GM21390 (cell line): ENCODE results near the gene MVP.

Source experiments
- ATAC-seq: cut with Tn5 transposase; IDR thresholded peaks from one replicate; pipeline ENCODE4 v1.9.1; 2021; ENCODE audit not compliant: unreplicated experiment

MVP gene

DNA sequence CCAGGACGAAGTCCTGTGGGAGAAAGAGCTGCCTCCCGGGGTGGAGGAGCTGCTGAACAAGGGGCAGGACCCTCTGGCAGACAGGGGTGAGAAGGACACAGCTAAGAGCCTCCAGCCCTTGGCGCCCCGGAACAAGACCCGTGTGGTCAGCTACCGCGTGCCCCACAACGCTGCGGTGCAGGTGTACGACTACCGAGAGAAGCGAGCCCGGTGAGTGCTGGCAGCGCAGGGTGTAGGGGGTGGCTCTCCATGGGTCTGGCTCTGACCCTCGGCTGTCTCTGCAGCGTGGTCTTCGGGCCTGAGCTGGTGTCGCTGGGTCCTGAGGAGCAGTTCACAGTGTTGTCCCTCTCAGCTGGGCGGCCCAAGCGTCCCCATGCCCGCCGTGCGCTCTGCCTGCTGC, 21.4 kb downstream of the MVP start:
- no peak for ATAC-seq

DNA sequence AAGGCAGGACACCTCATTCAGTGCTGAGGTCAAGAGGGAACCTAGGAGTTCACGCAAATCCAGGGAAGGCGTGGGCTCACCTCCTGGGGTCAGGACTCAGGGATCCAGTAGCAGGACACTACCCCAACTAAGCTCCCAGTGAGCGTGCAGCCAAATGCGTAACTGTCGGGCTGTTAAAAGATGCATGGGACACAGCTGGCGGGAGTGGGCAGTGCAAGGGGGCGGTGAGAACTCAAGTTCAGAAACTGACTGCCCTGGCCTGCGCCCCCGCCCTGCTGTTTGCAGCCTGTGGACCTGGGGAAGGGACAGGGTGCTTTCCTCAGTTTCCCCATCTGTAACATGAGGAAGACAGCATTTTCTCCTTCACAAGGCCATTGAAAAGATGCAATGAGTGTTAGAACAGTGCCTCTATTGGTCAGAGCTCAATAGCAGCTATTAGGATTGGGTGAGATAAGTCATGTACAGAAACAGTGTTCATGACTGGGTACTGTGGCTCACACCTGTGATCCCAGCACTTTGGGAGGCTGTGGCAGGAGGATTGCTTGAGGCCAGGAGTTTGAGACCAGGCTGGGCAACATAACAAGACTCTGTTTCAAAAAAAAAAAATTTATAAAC, 22.6 kb downstream of the MVP start:
- ATAC-seq, result no peak

DNA sequence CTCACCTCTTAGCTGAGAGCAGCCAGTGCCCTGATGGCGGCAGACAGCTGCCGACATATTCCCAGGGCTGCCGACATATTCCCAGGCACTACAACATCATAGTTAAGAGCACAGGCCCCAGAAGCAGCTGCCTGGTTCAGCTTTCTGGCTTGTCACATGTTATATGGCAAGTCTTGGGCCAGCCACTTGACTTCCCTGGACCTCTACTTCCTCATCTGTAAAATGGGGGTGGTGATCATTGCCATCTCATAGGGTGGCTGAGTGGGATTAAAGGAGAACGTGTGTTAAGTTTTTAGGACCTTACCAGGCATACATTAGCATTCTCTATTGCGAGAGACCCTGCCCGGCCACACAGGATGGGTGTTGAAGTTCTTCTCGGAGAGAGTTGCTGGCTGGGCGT, 23.7 kb downstream of the MVP start:
- no peak for ATAC-seq

DNA sequence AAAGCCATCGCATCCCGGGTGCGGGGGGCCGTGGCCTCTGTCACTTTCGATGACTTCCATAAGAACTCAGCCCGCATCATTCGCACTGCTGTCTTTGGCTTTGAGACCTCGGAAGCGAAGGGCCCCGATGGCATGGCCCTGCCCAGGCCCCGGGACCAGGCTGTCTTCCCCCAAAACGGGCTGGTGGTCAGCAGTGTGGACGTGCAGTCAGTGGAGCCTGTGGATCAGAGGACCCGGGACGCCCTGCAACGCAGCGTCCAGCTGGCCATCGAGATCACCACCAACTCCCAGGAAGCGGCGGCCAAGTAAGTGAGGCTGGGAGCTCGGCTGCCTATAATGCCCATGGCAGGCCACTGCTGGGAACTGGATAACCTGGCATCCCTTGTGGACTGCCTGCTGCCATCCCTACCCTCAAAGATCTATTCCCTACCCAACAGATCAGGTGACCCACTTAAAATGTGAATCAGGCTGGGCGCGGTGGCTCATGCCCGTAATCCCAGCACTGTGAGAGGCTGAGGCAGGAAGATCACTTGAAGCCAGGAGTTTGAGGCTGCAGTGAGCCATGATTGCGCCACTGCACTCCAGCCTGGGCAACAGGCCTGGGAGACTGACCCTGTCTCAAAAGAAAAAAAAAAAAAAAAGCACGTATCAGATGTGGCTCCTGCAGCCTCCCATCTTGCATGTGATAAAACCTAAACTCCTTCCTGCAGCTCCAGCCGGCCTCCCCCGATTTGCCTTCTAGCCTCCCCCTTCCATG, 24.5 kb downstream of the MVP start:
- ATAC-seq, result no peak

DNA sequence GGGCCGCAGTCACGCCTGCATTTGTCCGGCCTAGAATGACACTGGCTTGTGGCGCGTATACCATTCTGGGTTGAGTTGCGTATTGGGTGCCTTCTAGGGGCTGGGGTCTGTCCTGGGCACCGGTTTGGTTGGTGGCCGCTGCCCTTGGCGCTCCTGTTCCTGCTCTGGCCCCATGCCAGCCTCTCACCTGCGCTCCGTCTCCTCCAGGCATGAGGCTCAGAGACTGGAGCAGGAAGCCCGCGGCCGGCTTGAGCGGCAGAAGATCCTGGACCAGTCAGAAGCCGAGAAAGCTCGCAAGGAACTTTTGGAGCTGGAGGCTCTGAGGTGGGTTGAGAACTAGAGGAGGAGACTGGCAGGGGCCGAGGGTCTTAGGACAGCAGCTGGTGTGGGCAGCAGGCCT, 25.4 kb downstream of the MVP start:
- no peak for ATAC-seq

DNA sequence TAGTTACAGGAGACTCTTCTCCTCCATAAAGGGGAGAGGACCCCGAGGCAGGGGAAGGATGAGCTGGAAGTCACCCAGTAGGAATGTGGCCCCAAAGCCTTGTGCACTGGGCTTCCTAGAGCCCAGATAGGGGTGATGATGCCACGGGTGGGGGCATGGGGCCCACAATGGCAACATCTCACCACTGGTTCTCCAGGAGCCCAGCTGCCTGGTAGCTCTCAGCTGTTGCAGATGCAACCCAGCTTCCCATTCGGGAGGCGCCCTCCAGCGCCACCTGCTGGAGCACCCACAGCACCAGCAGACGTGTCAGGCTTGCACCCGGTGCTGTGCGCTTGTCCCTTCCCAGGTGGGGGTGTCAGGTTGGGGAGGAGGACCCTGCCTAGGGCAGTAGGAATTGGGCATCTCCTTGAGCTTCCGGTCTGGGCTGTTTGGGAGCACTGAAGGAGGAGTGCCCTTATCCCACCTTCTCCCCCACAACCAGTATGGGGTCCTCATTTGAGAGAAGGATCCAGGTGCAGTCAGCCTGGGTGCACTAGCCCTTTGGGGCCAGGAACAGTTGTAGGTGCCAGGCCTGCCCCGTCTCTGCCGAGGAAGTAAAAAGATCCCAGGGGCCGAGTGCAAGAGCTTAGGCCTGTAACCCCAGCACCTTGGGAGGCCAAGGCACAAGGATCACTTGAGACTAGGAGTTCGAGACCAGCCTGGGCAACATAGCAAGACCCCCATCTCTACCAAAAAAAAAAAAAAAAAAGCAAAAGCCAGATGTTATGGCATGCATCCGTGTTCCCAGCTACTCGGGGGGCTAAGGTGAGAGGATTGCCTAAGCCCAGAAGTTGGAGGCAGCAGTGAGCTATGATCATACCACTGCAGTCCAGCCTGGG, 28.4 kb downstream of the MVP start:
- ATAC-seq, result no peak

DNA sequence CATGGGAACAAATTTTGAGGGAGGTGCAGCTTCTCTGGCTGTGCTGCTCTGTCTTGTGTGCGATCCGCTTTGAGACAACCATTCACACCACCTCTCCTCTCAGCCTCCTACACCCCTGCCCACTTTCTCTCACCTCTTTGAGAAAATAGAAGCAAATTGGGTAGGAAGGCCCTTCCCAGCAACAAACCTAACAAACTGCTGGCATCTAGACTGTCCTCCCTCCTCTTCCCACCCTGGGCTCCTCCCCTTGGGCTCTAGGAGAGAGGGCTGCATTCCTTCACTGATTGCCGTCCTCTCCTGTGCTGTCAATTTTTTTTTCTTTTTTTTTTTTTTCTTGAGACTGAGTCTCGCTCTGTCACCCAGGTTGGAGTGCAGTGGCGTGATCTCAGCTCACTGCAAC, 29.2 kb downstream of the MVP start:
- no peak for ATAC-seq

DNA sequence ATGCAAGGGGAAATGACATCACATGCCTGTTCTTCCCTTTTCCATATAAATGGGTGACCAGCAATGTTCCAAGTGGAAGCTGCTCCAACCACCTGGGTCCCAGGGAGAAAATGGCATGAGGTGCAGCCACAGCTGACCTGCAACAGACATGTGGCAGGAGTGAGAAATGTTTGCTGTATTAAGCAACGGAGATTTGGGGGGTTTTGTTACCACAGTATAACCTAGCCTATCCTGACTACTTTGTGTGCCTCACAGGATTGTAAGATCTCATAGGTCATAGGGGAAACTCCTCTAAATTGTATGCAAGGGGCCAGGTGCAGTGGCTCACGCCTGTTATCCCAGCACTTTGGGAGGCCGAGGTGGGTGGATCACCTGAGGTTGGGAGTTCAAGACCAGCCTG, 30.7 kb downstream of the MVP start:
- ATAC-seq, result no peak

DNA sequence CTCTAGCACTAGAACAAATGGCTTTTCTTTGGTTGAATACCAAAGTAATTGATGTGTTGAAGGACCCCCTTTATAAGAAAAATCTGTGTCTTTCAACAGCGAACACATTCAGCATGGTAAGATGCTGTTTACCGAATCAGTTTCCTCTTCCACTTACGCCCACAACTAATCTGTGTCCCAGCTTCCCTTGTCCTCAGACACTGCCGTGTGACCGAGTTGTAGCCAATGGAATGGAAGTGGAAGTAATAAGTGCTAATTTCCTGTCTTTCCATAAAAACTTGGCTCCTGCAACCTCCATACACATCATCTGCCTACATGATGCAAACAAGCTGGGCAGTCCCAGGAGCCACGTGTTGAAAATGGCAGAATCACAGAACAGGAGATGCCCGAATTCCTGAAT, 32.4 kb downstream of the MVP start:
- ATAC-seq, result no peak

DNA sequence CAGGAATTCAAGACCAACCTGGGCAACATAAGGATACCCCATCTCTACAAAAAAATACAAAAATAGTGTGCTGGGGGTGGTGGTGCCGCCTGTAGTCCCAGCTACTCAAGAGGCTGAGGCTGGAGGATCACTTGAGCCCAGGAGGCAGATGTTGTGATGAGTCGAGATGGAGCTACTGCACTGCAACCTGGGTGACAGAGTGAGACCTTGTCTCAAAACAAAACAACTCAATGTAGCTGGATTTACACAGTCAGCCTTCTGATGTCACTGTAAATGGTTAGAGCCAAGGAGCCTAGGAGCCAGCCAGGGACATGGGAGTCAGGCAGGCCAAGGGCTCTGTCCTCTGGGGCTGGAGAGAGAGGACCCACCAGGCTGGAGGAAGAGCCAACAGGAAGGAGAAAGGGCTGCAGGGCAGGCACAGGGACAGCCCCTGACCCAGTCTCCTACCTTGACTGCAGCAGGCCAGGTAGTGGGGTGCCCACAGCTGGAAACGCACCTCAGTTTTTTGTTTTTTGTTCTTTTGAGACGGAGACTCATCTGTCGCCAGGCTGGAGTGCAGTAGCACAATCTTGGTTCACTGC, 34.3 kb downstream of the MVP start:
- no peak for ATAC-seq

DNA sequence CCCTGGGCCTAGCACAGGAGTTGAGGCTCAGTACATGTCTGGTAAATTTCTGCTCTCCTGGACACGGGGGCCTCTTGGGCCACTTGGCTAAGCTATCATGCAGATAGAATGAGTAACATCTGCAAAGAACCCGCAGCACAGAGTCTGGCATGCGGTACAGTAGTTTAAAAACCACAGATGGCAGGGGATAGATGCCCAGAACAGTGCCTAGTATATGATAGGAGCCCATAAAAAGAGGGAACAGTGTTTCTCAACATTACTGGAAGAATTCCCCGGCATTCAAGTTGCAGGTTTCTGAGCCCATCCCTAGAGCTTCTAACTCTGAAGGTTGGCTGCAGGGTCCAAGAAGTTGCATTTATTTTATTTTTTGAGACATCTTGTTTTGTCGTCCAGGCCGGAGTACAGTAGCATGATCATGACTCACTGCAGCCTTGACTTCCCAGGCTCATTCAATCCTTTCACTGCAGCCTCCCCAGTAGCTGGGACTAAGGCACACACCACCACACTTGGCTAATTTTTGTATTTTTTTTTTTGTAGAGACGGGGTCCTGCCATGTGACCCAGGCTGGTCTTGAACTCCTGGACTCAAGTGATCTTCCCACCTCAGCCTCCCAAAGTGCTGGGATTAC, 37.0 kb downstream of the MVP start:
- no peak for ATAC-seq

DNA sequence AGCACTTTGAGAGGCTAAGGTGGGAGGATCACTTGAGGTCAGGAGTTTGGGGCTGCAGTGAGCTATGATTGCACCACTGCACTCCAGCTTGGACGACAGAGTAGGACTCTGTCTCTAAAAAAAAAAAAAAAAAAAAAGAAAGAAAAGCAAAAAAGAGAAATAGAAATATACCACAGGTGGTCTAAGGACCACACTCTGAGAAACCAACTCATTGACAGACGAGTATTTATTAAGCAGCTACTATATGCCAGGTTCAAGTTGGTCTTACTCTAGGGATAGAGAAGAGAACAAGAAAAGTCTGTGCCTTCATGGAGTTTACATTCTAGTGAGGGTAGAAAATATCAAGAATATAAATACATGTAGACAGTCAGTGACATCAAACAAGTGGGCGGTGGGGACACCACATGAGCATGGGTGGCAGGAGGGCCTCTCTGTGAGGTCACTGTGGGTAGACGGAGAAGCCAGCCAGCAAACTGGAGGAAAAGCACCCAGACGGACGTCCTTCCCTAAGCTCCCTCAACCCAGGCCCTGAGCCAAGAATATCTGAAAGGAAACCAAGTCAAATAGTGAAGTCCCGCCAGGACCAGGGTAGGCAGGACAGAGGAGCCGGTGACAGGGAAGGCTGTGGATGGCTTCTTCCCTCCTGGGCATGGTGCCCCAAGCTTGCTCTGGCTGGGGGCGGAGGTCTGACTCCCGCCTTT, 38.0 kb downstream of the MVP start:
- ATAC-seq, result no peak

DNA sequence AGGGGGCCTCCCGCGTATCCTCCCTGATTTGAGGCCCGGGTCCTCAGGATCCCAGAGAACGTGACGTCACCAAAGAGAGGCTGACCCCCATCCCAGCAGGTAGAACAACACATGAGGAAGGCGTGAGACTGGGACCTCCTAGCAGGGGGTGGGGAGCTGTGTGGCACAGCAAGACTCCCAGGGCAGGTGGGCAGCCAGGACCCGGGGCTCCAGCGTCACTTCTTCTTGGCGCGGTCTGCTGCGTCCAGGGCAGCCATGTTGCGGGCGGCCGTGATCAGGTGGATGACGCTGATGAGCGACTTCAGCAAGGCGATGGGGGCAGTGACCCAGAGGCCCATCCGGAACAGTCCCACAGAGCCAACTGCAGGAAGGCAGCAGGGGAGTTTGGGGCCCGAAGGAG, 38.7 kb downstream of the MVP start:
- no peak for ATAC-seq

DNA sequence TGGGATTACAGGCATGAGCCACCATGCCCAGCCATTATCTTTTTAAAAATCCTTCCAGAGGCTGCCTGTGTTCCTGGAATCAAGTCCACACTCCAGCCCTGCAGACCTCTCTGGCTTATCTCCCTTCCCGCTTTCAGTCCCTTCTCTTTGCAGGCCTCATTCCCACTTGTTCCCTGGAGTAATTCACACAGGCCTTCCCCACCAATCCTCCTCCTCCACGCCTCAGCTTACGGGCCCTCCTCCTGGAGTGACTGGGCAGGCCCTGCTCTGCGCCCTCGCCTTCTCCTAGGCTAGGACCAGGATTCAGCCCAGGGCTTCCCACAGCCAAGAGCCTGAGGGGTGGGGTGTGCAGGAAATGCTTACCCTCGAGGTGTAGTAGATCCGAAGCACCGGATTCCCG, 40.0 kb downstream of the MVP start:
- ATAC-seq, result no peak

DNA sequence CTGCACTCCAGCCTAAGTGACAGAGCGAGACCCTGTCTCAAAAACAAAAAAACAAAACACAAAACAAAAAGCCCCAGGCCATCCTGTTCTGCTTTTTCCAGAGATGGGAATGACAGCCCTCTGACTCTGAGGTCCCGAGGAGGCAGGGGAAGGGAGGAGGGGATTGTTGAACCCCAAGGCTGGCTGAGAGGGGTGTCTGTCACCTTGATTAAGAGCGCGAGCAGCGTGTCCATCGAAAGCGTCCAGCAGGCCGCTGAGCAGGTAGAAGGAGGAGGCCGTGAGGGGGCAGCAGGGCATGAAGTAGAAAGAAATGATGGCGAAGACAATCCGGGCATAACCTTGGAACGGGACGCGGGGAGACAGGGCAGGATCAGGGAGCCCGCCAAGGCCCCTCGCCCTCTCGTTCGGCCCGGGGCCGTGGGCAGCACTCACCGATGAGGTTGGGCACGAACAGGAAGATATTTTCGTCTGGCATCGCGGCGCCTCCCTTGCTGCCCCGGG, 42.2 kb downstream of the MVP start:
- ATAC-seq, result no peak

DNA sequence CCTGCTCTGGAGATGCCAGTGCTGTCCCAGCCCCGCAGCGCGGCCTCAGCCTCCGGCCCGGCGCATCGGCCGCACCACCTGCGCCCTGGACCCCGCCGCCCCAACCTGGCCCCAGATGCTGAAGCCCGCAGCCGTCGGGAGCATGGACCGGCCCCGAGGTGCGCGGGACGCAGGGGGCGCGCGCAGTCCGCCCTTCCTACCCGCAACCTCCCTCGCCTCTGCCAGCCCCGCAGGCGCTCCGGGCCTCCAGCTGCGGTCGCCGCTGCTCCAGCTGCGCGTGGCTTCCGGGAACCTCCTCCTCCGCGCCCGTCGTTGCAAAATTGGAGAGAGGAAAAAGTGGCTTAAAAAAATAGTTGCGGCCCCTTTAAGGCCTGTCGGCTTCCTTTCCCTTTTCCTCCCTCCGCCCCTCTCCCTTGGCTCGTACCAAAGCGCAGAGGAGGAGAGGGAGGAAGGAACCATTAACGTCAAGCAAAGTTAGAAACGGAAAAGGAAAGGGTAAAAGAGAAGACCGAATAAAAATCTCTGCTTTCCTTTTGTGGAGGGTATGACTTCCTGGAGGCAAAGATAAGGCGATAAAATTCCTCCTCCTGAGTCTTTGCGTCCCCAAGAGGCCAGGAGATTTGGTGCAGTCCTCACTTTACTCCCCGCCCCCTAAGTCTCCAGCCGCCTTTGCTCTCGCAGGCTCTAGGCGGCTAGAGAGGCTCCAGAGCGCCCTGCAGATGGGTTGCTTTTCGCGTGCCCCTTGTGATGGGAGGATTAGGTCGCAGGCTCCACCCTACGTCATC, 42.8 kb downstream of the MVP start, which contains the start of gene CDIPT:
Gene CDIPT, minus strand, starts transcription at position 343 of the 785 bp plus-strand sequence. CDS start 369 bp downstream, outside the sequence.
- ATAC-seq, result peak; percentile 88

DNA sequence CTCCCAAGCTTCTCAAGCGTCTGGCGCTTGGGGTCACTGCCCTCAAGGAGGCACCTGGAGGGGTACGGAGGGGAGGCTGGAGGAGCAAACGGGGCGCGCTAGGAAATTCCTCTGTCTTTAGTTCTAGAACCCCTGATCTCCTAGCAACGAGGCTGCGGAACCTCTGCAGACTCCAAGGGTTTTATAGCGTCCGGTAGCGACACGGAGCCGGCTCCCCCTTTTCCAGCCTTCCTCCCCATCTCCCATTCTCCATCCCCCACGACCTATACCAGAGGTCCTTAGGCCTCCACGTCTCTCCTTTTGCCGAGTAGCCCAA, 43.4 kb downstream of the MVP start:
- ATAC-seq, result no peak

DNA sequence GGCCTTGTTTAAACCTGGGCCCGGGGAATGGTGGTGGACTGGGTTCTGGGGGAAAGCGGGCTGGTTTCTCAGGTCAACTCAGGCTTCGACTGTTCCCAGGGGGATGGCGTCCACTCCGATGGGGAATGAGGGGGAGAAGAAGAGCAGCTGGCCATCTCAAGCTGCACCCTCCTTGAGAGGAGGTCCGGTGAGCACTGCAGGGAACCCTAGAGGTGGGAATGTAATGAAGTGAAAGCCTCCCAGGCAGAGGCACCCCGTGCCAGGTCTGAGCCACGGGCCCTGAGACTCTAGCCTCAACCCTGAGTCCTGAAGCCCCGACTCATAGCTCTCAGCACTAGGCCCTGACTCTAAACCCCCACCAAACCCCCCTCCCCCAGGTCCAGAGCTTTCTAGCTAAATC, 43.9 kb downstream of the MVP start:
- ATAC-seq, result no peak

DNA sequence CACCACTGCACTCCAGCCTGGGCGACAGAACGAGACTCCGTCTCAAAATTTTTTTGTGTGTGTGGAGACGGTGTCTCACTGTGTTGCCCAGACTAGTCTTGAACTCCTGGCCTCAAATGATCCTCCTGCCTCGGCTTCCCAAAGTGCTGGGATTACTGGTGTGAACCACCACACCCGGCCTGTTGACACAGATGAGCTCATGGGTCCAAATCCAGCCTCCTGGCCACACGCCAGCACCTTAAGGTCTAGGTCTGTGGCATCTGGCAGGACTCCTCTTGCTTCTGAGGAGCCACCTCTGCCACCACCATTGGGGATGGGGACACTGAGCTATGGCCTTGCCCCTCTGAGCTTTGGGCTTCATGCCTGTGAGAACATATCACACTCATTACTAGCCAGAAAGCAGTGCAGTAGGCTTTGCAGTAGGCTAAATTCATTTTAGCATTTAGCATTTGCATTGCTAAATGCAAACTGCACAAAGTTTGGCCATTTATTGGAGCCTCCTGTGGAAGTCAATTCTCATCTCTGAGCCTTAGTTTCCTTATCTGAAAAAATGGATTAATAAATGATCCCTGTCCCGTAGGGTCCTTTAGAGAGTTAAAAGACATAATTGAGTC, 48.2 kb downstream of the MVP start:
- ATAC-seq, result no peak
